ENCODE measurements around the gene TMEM44. TPM values are rescaled to one million over a fixed set of nuclear protein-coding genes. Genes with fewer than 3 reads are reported as not detected.
A peak's percentile ranks its signal among the peaks of the same experiment; 100 is the strongest.

The TMEM44 gene
- total and polyA plus RNA-seq, 12 donors, result 1.3 to 20.4 (median 7.3) TPM

GRCh38 chr3:194596906-194597305 lies 36.3 kb downstream of the TMEM44 start:
- TF ChIP-seq POLR2A (IDR thresholded peaks at IDR 0.05), result no peak
- no peak for TF ChIP-seq CTCF (IDR thresholded peaks at IDR 0.05)
- H3K27me3 ChIP-seq, result no peaks in the 10 kb centered on the region
- H3K27ac ChIP-seq, result no peak overlapping the region
- no peak for DNase-seq
- 77 to 83% (median 82%) methylated on average over 4 to 5 of the region's 5 CpGs for WGBS, 4 donors
- H3K4me3 ChIP-seq, result no peak overlapping the region
- no peaks in the 10 kb centered on the region for H3K4me1 ChIP-seq (replicated peaks in 1 of 2)
- no peaks in the 10 kb centered on the region for H3K36me3 ChIP-seq (replicated peaks in 1 of 2)
- intact Hi-C loops (cut with DNase I), result loop anchor here in 1 of 2 donors (5.0 to 10.0 kb wide), 2 partner anchors 125 to 262 kb away; no protein-coding TSS in a partner anchor
- no peaks in the 10 kb centered on the region for H3K9me3 ChIP-seq (replicated peaks in 1 of 3)

- peak in 1 of 7 donors; percentile 30 for DNase-seq
- 65 to 77% (median 72%) methylated on average over 9 to 10 of the region's 10 CpGs for WGBS, 4 donors
- H3K4me3 ChIP-seq, result no peak overlapping the region
- H3K27ac ChIP-seq, result no peak overlapping the region
- H3K4me1 ChIP-seq (replicated peaks in 1 of 2), result no peaks in the 10 kb centered on the region
- H3K36me3 ChIP-seq (replicated peaks in 1 of 2), result no peaks in the 10 kb centered on the region
- intact Hi-C loops (cut with DNase I), result loop anchor here (5.0 to 10.0 kb wide), 2 partner anchors 116 to 258 kb away; no protein-coding TSS in a partner anchor
- H3K27me3 ChIP-seq, result no peaks in the 10 kb centered on the region
- H3K9me3 ChIP-seq (replicated peaks in 1 of 3), result no peaks in the 10 kb centered on the region
- TF ChIP-seq CTCF (IDR thresholded peaks at IDR 0.05), result no peak
- no peak for TF ChIP-seq POLR2A (IDR thresholded peaks at IDR 0.05)
Measured at GRCh38 chr3:194592798-194593752, 40.1 kb downstream of the TMEM44 start.

GRCh38 chr3:194588741-194589140 lies 44.5 kb downstream of the TMEM44 start:
- Histone ChIP-seq H3K9me3 (replicated peaks in 1 of 3) (no peaks in the 10 kb centered on the region), H3K4me3 (no peak overlapping the region), H3K36me3 (replicated peaks in 1 of 2) (no peaks in the 10 kb centered on the region), H3K27me3 (no peaks in the 10 kb centered on the region), H3K27ac (no peak overlapping the region), H3K4me1 (replicated peaks in 1 of 2) (peaks cover 8 to 12% of the 10 kb centered on the region in 2 donors)
- intact Hi-C loops (cut with DNase I), result no loop called here
- TF ChIP-seq CTCF (IDR thresholded peaks at IDR 0.05) (no peak), POLR2A (IDR thresholded peaks at IDR 0.05) (no peak)
- DNase-seq, result no peak
- 86 to 96% (median 94%) methylated on average over 3 of the region's 3 CpGs for WGBS, 4 donors

- H3K9me3 ChIP-seq (replicated peaks in 1 of 3), result no peaks in the 10 kb centered on the region
- DNase-seq, result no peak
- TF ChIP-seq CTCF (IDR thresholded peaks at IDR 0.05), result no peak
- WGBS, 4 donors, result 88 to 96% (median 93%) methylated on average over 7 to 13 of the region's 13 CpGs
- H3K36me3 ChIP-seq (replicated peaks in 1 of 2), result no peaks in the 10 kb centered on the region
- H3K4me1 ChIP-seq (replicated peaks in 1 of 2), result peaks cover 8 to 15% of the 10 kb centered on the region in 2 donors
- no peak overlapping the region for H3K27ac ChIP-seq
- no peaks in the 10 kb centered on the region for H3K27me3 ChIP-seq
- H3K4me3 ChIP-seq, result no peak overlapping the region
- intact Hi-C loops (cut with DNase I), result no loop called here
Measured at GRCh38 chr3:194588236-194588635, 45.0 kb downstream of the TMEM44 start.
